RKO (cell line): ENCODE results near the gene ARMC5.
A peak's percentile ranks its signal among the peaks of the same experiment; 100 is the strongest.

ENCODE experiments used
- DNase-seq: peaks from one replicate; pipeline ENCODE4 v3.0.0-alpha.2; 2016; ENCODE audit warnings: low spot score

ARMC5 gene

DNA sequence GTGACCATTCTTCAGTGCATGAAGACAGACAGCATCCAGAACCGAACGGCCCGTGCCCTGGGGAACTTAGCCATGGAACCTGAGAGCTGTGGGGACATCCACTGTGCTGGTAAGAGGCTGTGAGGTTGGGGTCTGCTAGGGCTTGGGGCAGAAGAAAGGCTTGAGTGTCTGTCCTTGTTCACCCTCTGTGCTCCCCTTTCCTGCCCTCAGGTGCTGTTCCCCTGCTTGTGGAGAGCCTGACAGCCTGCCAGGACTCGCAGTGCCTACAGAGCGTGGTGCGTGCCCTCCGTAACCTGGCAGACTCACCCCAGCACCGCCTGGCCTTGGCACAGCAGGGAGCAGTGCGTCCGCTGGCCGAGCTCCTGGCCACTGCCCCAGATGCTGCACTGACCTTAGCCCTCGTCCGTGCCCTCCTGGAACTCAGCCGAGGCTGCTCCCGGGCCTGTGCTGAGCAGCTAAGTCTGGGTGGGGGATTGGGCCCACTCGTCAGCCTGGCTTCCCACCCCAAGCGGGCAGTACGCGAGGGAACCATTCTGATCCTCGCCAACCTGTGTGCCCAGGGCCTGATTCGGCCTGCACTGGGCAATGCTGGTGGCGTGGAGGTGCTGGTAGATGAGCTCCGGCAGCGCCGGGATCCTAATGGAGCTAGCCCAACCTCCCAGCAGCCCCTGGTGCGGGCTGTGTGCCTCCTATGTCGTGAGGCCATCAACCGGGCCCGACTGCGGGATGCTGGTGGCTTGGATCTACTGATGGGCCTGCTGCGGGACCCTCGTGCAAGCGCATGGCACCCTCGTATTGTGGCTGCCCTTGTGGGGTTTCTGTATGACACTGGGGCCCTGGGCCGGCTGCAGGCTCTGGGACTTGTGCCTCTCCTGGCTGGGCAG, 2.9 kb downstream of the ARMC5 start:
- no peak for DNase-seq

DNA sequence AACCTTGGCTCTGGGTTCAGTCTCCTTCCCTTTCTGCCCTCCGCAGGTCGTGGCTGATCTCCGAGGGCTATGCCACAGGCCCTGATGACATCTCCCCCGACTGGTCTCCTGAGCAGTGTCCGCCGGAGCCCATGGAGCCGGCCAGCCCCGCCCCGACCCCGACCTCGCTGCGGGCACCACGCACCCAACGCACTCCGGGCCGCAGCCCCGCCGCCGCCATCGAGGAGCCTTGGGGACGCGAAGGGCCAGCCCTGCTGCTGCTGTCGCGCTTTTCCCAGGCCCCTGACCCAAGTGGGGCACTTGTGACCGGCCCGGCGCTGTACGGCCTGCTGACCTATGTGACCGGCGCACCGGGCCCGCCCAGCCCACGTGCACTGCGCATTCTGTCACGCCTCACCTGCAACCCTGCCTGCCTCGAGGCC, 5.1 kb downstream of the ARMC5 start:
- no peak for DNase-seq

DNA sequence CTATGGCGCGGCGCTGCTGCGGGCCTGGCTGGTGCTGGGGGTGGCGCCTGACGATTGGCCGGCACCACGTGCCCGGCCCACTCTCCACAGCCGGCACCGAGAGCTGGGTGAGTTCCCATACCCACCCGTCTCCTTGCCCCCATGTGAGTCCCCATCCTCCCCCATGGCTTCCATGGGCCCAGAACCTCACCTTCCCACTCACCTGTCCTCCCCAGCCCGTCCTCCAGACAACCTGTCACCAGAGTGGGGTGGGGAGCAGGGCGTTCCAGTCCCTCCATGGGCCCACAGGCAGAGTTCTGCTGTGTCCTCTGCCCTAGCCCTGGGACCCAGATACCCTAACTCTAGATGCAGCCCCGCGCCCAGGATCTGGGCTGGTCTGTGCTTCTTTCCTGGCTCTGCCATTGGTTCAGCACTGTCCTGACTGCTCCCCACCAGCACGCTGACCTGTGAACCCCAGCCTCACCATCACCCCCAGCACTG, 5.5 kb downstream of the ARMC5 start:
- no peak for DNase-seq

DNA sequence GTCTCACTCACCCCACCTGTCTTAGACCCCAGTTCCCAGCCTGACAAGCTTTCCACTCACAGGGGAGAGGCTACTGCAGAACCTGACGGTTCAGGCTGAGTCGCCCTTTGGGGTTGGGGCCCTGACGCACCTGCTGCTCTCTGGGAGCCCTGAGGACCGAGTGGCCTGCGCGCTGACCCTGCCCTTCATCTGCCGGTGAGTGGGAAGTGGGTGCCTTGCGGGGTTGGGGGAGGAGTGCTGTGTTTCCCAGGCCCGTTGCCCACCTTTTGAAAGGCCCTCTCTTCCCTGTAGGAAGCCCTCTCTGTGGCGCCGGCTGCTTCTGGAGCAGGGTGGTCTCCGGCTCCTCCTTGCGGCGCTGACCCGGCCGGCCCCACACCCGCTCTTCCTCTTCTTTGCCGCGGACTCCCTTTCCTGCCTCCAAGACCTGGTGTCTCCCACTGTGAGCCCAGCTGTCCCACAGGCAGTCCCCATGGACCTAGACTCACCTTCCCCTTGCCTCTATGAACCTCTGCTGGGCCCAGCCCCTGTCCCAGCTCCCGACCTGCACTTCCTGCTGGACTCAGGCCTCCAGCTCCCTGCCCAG, 6.6 kb downstream of the ARMC5 start:
- DNase-seq, result no peak

DNA sequence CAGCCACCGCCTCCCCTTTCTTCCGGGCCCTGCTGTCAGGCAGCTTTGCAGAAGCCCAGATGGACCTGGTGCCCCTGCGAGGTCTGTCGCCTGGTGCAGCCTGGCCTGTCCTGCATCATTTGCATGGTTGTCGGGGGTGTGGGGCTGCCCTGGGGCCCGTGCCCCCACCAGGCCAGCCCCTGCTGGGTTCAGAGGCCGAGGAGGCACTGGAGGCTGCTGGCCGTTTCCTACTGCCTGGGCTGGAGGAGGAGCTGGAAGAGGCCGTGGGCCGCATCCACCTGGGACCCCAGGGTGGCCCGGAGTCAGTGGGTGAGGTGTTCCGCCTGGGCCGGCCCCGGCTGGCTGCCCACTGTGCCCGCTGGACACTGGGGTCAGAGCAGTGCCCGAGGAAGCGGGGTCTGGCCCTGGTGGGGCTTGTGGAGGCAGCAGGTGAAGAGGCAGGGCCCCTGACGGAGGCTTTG, 7.1 kb downstream of the ARMC5 start:
- no peak for DNase-seq

DNA sequence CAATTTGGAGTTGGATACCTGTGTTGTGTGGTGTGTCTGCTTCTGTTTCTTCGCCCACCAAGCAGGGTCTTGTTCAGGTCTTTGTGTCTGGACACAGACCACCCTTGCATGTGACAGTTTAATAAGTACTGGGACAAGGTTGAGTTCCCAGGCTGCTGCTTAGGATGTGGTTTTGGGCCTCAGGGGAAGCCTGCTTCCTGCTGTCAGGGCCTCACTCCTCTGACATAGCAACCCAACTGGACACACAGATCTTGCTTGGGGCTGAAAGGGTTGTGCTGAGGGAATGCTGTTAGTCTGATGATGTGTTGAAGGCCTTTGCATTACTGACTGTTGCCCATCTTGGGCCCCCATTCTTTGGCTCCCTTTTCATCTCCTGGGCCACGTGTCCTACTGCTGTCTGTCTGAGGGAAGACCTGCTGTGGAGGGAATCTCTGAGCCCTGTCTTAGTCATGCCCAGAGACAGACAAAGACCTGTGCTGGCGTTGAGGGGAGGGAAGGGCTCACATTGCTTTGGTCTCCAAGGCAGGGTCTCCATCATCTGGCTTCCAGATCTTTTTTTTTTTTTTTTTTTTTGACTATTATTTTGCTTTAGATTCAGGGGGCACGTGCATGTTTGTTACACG, 8.0 kb downstream of the ARMC5 start:
- no peak for DNase-seq

DNA sequence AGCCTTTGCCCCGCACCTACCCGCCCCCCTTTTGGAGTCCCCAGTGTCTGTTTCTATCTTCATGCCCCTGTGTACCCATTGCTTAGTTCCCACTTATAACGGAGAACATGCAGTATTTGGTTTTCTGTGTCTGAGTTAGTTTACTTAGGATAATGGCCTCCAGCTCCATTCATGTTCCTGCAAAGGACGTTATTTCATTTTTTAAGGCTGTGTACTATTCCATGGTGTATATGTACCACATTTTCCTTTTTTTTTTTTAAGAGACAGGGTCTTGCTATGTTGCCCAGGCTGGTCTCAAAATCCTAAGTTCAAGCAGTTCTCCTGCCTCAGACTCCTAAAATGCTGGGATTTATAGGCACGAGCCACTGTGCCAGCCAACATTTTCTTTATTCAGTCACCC, 8.6 kb downstream of the ARMC5 start:
- no peak for DNase-seq

DNA sequence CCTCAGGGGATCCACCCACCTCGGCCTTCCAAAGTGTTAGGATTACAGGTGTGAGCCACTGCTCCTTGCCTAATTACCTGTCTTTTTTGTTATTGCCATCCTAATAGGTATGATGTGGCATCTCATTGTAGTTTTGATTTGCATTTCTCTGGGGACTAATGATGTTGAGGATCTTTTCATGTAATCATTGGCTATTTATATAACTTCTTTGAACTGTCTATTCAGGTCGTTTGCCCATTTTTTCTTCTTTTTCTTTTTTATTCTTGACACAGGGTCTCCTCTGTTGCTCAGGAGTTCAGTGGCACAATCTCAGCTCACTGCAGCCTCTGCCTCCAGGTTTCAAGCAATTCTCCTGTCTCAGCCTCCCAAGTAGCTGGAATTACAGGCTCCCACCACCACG, 11.3 kb downstream of the ARMC5 start:
- DNase-seq, result no peak

DNA sequence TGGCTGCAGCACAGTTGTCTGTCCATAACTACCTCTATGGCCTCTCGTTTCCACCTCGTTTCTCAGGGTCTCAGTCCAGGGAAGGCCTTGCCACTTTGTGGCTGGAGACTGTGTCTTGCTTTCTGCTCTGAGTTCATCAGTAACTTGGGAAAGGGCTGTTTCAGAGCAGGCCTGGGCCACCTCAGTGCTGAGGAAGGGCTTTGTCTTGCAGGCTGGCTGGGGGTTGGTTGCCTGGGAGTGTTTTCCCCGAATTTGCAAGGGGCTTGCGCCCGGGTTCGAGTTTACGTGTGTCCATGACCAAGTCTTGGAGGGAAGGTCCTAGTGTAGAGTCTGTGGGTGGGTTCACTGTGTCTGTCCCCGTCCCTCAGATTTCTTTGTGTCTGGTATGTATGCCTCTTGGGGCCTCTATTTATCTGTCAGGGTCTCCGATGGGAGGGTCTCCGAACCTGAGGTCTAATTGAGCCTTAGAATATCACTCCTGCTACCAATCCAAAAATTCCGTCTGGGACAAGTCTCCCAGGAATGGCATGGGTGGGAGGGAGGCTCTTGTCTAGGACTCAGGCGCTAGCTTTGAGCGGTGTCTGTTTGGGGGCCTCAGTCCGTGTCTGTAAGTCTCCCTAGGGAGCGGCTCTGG, 12.1 kb downstream of the ARMC5 start:
- DNase-seq, result no peak

DNA sequence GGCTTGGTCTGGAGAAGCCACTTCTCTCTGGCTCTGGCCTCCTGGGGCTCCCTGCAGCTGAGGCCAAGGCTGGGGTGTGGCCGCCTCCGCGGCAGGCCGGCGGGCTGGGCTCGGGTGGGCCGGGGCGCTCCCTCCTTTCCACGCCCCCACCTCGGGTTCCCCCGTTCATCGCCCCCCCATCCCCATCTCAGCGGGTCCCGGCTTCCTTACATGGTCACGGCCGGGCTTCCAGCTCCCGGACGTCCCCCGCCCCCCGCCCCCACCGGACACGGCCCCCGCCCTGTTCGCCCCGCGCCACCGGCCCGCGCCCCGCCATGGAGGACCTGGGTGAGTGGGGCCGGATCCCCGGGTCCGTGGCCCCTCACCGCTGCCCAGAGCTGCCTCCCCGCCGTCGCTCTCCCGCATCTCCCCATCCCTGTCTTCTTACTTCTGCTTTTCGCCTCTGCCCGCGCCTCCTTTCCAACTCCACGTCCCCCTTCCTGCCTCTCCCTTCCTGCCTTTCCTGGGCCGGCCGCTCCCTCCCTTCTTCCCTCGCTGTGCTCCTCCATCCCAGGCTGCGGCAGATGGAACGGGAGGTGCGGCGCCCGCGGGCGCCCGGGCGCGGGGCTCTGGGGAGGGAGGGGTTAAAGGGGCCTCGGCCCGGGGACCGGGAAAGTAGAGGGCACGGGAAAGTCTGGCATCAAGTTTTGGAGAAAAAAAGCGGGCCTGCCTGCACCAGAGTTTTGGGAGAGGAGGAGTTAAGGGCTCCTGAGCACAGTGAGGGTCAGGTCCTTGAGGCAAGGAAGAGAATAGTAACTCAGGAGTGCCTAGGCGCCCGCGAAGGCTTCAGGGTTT, 12.8 kb downstream of the ARMC5 start, which contains the start of gene TGFB1I1:
Gene TGFB1I1 (plus strand): TSS at position 278 of the 834 bp plus-strand sequence. CDS start 37 bp downstream, at position 315.
- DNase-seq, result peak; percentile 54

DNA sequence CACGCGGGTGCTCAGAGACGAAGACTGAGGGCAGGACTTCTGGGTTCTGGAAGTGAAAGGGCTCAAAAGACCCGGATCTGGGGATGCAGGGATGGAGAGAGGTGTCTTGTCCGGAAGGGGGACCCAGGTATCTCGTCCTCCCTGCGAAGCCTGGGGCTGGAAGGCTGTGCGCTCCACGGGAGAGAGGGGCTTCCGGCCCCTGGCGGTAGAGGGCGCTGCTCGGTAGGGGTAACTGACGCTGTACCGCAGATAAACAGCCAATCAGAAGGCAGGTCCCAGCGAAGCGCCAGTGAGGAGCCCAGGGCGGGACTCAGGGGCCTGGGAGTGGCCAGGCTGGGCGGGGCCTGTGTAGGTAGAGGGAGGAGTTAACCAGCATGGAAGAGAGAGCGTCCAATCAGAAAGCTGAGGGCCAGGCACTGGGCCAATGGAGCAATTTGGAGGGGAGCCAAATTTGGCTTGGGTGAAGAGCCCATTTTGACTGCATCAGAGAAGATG, 13.5 kb downstream of the ARMC5 start:
- peak; percentile 89 for DNase-seq

DNA sequence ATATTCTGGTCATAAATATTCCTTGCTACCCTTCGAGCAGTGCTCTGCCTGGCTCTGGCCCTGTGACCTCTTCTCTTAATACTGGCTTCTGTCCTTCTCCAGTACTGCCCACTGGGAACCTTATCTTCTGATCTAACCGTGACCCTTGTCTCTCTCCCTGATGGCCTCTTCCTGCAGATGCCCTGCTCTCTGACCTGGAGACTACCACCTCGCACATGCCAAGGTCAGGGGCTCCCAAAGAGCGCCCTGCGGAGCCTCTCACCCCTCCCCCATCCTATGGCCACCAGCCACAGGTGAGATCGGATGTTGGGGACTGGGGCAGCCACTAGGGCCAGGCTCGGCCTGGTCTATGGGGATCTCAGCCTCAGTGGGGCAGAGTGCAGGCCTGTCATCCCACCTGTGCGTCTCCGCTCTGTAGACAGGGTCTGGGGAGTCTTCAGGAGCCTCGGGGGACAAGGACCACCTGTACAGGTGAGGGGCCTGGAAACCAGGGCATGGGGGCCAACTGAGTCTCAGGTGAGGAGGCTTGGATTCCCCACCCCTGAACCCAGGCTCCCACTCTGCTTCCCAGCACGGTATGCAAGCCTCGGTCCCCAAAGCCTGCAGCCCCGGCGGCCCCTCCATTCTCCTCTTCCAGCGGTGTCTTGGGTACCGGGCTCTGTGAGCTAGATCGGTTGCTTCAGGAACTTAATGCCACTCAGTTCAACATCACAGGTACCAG, 14.1 kb downstream of the ARMC5 start:
- DNase-seq, result no peak

DNA sequence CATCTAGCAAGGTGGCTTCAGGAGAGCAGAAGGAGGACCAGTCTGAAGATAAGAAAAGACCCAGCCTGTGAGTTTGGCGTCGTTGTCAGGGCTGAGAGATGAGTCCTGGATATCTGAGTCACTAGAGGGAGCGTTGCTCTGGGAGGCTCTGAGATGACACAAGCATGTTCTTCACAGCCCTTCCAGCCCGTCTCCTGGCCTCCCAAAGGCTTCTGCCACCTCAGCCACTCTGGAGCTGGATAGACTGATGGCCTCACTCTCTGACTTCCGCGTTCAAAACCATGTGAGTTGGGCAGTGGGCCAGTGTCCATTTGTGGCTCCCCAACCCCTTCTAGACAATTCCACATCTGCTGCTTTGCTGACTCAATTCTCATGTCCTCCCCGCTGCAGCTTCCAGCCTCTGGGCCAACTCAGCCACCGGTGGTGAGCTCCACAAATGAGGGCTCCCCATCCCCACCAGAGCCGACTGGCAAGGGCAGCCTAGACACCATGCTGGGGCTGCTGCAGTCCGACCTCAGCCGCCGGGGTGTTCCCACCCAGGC, 14.9 kb downstream of the ARMC5 start:
- DNase-seq, result peak; percentile 43

DNA sequence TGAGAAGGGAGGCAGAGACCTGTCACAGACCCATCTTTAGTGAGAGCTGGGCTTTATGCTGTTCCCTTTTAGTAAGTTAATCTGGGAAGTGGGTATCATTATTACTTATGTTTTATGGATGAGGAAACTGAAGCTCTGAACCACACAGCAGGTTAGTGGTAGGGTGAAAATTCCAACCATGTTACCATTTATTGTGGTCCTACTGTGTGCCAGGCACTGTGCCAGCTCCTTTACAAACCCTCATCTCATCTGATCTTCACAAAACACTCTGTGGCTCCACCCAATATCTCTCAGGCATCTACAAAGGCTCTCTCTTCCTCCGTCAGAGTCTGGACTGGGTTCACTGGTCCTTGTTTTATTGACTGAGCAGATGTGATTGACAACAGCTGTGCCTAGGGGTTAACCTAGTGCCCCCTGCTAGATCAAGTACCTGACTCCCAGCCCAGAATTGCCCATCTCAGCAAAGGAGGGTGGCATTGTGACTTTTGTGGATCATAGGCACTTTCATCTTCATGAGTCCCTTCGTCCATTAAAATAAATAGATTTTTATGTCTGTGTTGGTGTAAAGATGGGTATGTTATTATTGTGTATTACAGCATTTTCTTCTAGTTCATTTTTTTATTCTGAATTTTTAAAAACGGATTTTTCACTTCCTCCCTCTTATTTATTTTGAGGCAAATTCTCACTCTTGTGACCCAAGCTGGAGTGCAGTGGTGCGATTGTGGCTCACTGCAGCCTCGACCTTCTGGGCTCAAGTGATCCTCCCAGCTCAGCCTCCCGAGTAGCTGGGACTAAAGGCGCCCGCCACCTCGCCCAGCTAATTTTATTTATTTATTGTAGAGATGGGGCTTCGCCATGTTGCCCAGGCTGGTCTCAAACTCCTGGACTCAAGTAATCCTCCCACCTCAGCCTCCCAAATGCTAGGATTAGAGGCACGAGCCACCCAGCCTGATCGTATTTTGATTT, 15.8 kb downstream of the ARMC5 start:
- DNase-seq, result no peak

DNA sequence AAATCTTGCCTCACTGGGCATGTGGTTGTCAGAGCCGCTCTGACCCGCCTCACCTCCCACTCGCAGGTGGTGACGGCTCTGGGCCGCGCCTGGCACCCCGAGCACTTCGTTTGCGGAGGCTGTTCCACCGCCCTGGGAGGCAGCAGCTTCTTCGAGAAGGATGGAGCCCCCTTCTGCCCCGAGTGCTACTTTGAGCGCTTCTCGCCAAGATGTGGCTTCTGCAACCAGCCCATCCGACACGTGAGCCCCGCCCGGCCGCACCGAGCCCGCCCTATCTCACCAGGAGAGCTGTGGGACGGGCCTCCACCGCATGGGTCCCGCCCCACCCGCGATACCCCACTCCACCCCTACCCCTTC, 16.6 kb downstream of the ARMC5 start:
- DNase-seq, result no peak

DNA sequence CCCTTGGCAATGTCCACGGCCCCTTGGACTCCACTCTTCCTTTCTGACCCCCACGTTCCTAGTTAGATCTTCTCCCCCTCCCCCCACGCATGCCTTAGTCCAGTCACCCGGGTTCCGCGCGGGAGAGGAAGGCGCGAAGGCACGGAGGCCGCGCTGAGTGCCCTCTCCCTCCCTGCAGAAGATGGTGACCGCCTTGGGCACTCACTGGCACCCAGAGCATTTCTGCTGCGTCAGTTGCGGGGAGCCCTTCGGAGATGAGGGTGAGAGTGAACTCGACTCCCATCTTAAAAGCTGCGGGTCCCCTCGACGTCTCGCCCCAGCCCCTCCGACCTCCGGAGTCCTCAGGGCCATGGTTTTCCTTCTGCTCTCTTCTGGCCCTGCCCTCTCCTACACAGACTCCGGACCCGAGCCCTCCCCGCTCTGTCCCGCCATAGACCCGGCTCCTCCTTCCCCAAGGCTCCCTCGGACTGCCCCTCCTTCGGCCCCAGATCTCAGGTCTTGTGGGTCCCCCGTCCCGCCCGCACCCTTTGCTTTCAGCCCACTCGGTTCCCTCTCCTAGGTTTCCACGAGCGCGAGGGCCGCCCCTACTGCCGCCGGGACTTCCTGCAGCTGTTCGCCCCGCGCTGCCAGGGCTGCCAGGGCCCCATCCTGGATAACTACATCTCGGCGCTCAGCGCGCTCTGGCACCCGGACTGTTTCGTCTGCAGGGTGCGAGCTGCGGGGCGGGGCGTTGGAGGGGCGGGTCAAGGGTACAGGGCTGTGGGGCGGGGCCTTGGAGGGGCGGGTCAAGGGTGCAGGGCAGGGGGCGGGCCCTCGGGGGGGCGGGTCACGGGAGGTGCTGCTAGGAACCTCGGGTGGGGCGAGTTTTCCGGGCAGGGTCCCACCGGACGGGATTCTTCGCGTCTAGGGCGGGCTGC, 17.3 kb downstream of the ARMC5 start:
- DNase-seq, result no peak

DNA sequence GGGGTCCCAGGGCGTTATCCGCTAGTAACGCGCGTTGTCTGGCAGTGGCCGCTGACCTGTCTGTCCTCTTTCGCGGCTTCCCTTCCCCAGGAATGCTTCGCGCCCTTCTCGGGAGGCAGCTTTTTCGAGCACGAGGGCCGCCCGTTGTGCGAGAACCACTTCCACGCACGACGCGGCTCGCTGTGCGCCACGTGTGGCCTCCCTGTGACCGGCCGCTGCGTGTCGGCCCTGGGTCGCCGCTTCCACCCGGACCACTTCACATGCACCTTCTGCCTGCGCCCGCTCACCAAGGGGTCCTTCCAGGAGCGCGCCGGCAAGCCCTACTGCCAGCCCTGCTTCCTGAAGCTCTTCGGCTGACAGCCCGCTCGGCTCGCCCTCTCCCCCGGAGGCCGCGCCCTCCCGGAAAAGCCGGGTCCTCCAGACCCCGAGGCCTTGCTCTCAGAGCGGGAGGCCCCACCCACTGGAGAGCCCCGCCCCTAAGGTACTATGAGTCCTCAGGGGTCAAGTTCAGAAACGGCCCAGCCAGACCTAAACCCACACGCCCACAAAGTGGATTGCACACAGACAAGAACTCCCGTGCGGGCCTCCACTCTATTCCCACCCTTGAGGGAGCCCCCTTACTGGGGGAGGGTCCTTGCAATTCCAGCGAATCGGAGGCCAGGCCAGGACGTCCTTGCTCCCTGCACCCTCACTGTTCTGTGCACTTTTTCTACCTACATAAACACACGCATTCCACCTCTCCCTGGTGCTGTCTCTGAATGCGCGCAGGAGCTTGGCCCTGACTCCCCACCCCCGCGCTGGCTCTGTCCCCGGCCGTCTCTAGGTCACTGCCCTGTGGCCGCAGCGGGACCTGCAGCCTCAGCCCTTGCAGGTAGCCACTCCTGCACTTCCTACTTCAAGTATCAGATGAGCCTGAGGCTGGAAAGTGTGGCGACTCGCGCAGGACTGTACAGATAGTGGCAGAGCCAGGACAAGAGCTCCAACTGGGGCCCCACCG, 18.2 kb downstream of the ARMC5 start:
- DNase-seq, result no peak
